AG04449 (cell line): Measurements from ENCODE around the gene ANO2.

Experiments used
- CTCF ChIA-PET: fragments of 350-600 bp; formaldehyde crosslinking; extraction: SDS; loops from one replicate; lab custom pipeline; 2021; ENCODE audit warnings: antibody characterized with exemption; lab: Yijun Ruan, JAX
- POLR2A ChIA-PET: fragments of 400-600, 350-600 bp; formaldehyde crosslinking; extraction: SDS; loops from one replicate; lab custom pipeline; 2020; ENCODE audit warnings: antibody characterized with exemption, inconsistent platforms; lab: Yijun Ruan, JAX
- DNase-seq: peaks from one replicate; pipeline ENCODE4 v3.0.0-alpha.2; 2010; ENCODE audit warnings: low read depth, low spot score
- H3K4me3 ChIP-seq: 2 replicates; pipeline ENCODE4 v1.5.1; 2011; ENCODE audit warnings: low read depth, mild to moderate bottlenecking, control low read depth, low read length
- TF ChIP-seq, protein P1 (sequence below): IDR thresholded peaks from one replicate; pipeline ENCODE4 v1.5.1; 2011; ENCODE audit warnings: mild to moderate bottlenecking, moderate library complexity, low read length, control low read depth, inconsistent platforms; ENCODE audit not compliant: insufficient read depth; ENCODE audit errors: missing control alignments

Gene ANO2

GRCh38 chr12:5525783-5526367, 419.2 kb downstream of the ANO2 start:
- DNase-seq, result no peak
- CTCF ChIA-PET, result no interaction called here
- POLR2A ChIA-PET, result no interaction called here
- TF ChIP-seq, protein P1, sequence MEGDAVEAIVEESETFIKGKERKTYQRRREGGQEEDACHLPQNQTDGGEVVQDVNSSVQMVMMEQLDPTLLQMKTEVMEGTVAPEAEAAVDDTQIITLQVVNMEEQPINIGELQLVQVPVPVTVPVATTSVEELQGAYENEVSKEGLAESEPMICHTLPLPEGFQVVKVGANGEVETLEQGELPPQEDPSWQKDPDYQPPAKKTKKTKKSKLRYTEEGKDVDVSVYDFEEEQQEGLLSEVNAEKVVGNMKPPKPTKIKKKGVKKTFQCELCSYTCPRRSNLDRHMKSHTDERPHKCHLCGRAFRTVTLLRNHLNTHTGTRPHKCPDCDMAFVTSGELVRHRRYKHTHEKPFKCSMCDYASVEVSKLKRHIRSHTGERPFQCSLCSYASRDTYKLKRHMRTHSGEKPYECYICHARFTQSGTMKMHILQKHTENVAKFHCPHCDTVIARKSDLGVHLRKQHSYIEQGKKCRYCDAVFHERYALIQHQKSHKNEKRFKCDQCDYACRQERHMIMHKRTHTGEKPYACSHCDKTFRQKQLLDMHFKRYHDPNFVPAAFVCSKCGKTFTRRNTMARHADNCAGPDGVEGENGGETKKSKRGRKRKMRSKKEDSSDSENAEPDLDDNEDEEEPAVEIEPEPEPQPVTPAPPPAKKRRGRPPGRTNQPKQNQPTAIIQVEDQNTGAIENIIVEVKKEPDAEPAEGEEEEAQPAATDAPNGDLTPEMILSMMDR, result no peak
- H3K4me3 ChIP-seq, result no peak overlapping the region

DNA sequence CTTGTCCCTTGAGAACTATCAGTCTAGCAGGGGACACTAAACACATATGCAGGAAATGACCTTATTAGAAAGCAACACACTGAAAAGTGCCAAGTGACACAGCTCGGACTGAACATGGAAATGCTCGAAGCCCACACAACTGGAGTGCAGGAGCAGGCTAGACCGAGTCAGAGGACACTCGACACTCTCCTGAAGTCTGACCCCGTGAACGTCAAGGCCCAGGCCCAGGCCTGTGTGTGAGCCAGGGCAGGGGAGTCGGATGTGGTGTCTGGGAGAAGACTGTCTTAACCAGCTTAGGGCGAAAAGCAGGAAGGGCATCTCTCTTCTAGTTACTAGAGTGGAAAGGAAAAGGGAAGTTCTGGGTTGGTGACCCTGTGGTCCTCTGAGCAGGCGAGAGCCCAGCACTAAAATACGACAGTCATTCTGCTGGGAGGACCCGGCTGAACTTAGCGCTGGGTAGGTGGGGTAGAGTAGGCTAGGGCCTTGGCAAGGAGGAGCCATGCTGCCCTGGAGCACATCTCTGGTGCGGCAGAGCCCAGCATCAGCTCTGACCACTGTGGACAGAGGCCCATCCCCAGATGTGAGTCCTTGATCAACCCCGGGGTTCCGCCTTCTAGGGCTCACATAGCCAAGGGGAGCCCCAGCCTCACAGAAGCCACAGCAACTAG, 420.2 kb downstream of the ANO2 start:
- ChIA-PET POLR2A (interaction anchor here (1.2 kb wide), 1 partner anchor 11 kb away, joined by 3 read pairs; no protein-coding TSS in a partner anchor), CTCF (interaction anchor here (2.3 kb wide), 1 partner anchor 14 kb away, joined by 13 read pairs; no protein-coding TSS in a partner anchor)
- TF ChIP-seq, protein P1, result no peak
- no peak overlapping the region for H3K4me3 ChIP-seq
- DNase-seq, result no peak

GRCh38 chr12:5524116-5524768, 420.8 kb downstream of the ANO2 start:
- POLR2A ChIA-PET, result interaction anchor here (1.2 kb wide), 1 partner anchor 11 kb away, joined by 3 read pairs; no protein-coding TSS in a partner anchor
- CTCF ChIA-PET, result interaction anchor here (2.3 kb wide), 1 partner anchor 13 kb away, joined by 13 read pairs; no protein-coding TSS in a partner anchor
- TF ChIP-seq, protein P1, result no peak
- DNase-seq, result no peak
- H3K4me3 ChIP-seq, result no peak overlapping the region

- CTCF ChIA-PET, result interaction anchor here (2.3 kb wide), 1 partner anchor 12 kb away, joined by 13 read pairs; no protein-coding TSS in a partner anchor
- no peak overlapping the region for H3K4me3 ChIP-seq
- no peak for DNase-seq
- TF ChIP-seq, protein P1, result no peak
- POLR2A ChIA-PET, result interaction anchor here (1.2 kb wide), 1 partner anchor 12 kb away, joined by 3 read pairs; no protein-coding TSS in a partner anchor
These were observed 421.5 kb downstream of the ANO2 start for GRCh38 chr12:5523396-5524115.

DNA sequence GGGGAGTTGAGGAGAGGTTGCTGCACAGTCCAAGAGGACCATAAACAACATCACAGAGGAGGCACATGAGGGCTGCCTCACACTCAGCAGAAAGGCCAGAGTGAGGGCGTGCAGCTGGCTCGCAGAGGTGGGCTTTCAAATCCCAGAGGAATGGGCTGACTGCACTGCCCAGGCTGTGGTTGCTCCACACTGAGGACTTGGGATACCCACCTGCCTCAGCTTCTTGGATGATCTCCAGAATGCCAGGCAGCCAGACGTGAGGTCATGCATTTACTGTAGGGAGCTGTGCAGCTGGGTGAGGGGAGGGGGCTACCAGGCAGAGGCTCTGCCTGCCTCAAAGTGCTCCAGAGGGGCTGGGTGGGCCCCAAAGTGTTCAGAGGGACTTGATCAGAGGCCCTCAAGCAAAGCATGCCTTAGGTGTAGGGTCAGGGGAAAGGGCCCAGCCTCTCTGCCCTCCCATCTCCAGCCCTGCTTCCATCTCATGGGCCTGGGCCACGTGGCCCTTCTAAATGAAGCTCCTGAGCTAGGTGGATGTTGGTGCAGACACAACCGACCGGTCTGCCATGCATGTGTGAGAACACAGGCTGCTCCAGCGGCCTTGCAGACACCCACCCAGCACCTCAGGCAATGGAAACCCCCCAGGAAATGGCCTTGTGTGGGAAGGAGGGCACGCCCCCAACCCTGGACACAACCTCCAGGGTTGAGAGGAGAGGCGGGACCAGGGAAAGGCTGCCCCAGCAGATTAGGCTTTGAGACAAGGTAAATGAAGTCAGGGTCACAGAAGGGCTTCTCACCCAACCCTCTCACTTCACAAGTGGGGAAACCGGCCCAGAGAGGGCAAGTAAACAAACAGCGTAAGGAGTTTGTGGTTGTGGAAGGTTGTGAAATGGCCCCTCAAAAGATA, 422.4 kb downstream of the ANO2 start:
- ChIA-PET CTCF (interaction anchor here (2.3 kb wide), 1 partner anchor 11 kb away, joined by 13 read pairs; no protein-coding TSS in a partner anchor), POLR2A (no interaction called here)
- no peak overlapping the region for H3K4me3 ChIP-seq
- TF ChIP-seq, protein P1, result no peak
- DNase-seq, result no peak
